Upper lobe of left lung (tissue), 6 donors: ENCODE measurements around the gene MEG3. TPM values are rescaled to one million over a fixed set of nuclear protein-coding genes. Genes with fewer than 3 reads are reported as not detected.

Source experiments
- ATAC-seq, 2 donors: fragments of 200-7000 bp; cut with Tn5 transposase; one replicate each; pipeline ENCODE4 v1.9.1; 2022; ENCODE audit warnings: mild to moderate bottlenecking in 2 of 2, moderate library complexity in 2 of 2; ENCODE audit not compliant: low FRiP score in 2 of 2
- DNase-seq, 2 donors: peaks; one replicate each; pipeline ENCODE4 v3.0.0-alpha.2; 2019 to 2020
- H3K27ac ChIP-seq, 4 donors: fragments of 200-600 bp; sonication (generic); one replicate each; pipeline ENCODE4 v1.5.1; 2016 to 2019
- H3K27me3 ChIP-seq, 4 donors: fragments of 200-600 bp; sonication (generic); one replicate each; pipeline ENCODE4 v1.5.1; 2017 to 2019
- H3K36me3 ChIP-seq, 4 donors: fragments of 200-600 bp; sonication (generic); one replicate each; pipeline ENCODE4 v1.5.1; 2016 to 2019
- H3K4me1 ChIP-seq, 4 donors: fragments of 200-600 bp; sonication (generic); one replicate each; pipeline ENCODE4 v1.5.1; 2018 to 2019
- H3K4me3 ChIP-seq, 4 donors: fragments of 200-600 bp; sonication (generic); one replicate each; pipeline ENCODE4 v1.5.1; 2017 to 2019; ENCODE audit warnings: mild to moderate bottlenecking in 2 of 4, moderate library complexity in 1 of 4
- H3K9me3 ChIP-seq, 4 donors: fragments of 200-600 bp; sonication (generic); one replicate each; pipeline ENCODE4 v1.5.1; 2018 to 2019
- CTCF ChIP-seq, 6 experiments: fragments of 450-650 bp in 4 of 6; fragments of 200-600 bp in 2 of 6; sonication (generic) in 2 of 6; IDR thresholded peaks; one replicate each; pipeline ENCODE4 v1.5.1; 2016 to 2019; ENCODE audit warnings: antibody characterized with exemption in 6 of 6
- EP300 ChIP-seq, 4 donors: sonication (generic); formaldehyde crosslinking; IDR thresholded peaks; one replicate each; pipeline ENCODE4 v1.5.1; 2017; ENCODE audit warnings: antibody characterized with exemption in 4 of 4, control low read depth in 2 of 4
- POLR2A ChIP-seq, 4 donors: fragments of 450-650 bp; IDR thresholded peaks; one replicate each; pipeline ENCODE4 v1.5.1; 2016 to 2017; ENCODE audit warnings: antibody characterized with exemption in 4 of 4, mild to moderate bottlenecking in 2 of 4
- POLR2AphosphoS5 ChIP-seq, 2 donors: sonication (generic); formaldehyde crosslinking; IDR thresholded peaks; one replicate each; pipeline ENCODE4 v1.5.1; 2017; ENCODE audit warnings: antibody characterized with exemption in 2 of 2
- WGBS, 2 donors: methylation state at CpG; one replicate each; pipeline ENCODE4 v1.1.5; 2017 to 2018; 5-methylcytosine and 5-hydroxymethylcytosine counted together
- total RNA-seq, 6 donors: library from RNA; depleted of rRNA in 4 of 6; stranded (reverse); fragments of >200 nt in 4 of 6; gene quantifications; one replicate each; pipeline versions ENCODE4 v1.1.0 to v1.2.1, GENCODE V29; 2016 to 2021
- donor health status: DM: no; HTN: no; CAD: no; lungs with moderate emphysema.
- donor health status: DM: no; HTN: yes; CAD: no; lungs with severe emphysema.

Gene MEG3
- total RNA-seq, 6 donors from 2014 or later, result 3.9 to 39.8 (median 17.5) TPM

GRCh38 chr14:100837805-100838350 is 12.0 kb downstream of the MEG3 start:
- WGBS, 2 donors, result 82 to 89% methylated on average over 5 to 8 of the region's 8 CpGs
- no peak for TF ChIP-seq POLR2A (IDR thresholded peaks at IDR 0.05)
- no peak for TF ChIP-seq CTCF (IDR thresholded peaks at IDR 0.05)
- no peak for TF ChIP-seq EP300 (IDR thresholded peaks at IDR 0.05)
- TF ChIP-seq POLR2AphosphoS5 (IDR thresholded peaks at IDR 0.05), result no peak
- Histone ChIP-seq H3K27ac (no peak overlapping the region), H3K36me3 (no peaks in the 10 kb centered on the region), H3K9me3 (no peaks in the 10 kb centered on the region), H3K4me3 (no peak overlapping the region), H3K4me1 (no peaks in the 10 kb centered on the region), H3K27me3 (no peaks in the 10 kb centered on the region)
- ATAC-seq (no peak), DNase-seq (no peak)

DNA sequence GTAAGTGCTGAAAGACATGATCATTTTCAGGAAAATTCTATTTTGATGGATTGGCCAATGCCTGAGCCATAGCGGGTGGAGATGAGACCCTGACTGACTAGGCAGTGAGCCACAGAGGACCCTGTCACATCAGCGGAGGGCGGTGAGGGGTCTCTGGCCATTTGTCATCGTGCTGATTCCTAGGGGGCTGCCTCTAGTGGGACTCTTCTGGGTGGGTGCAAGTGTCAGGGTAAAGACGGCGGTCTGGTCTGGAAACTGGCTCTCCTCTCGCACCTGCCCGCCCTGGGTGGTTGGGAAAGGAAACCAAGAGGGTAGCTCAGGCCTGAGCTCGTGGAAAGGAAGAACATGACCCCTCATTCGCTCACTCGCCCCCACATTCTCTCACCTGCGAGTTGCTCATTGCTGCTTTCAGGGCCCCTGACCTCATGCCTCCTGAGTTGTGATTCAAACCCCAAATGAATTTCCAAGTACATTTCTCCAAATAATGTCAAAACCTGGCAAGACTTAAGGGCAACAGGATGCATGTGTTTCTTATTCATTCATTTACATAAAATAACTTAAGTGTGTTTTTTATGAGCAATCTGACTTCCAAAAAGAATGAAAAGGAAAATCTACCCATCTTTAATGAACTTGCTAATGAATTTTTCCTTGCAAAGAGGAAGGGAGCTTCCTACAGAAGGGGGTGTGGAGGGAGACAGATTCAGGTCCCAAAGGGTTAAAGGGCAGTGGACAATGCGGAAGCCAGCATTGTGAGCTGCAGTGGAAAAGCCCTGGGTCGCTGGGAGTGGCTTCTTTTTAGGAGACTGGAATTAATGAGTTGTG is 12.8 kb downstream of the MEG3 start:
- TF ChIP-seq POLR2AphosphoS5 (IDR thresholded peaks at IDR 0.05) (no peak), EP300 (IDR thresholded peaks at IDR 0.05) (no peak), CTCF (IDR thresholded peaks at IDR 0.05) (no peak), POLR2A (IDR thresholded peaks at IDR 0.05) (no peak)
- Histone ChIP-seq H3K36me3 (no peaks in the 10 kb centered on the region), H3K4me3 (no peak overlapping the region), H3K27me3 (no peaks in the 10 kb centered on the region), H3K27ac (no peak overlapping the region), H3K4me1 (no peaks in the 10 kb centered on the region), H3K9me3 (no peaks in the 10 kb centered on the region)
- no peak for ATAC-seq
- no peak for DNase-seq
- WGBS, 2 donors, result 87% methylated on average over 14 of the region's 14 CpGs

GRCh38 chr14:100839315-100839585 is 13.3 kb downstream of the MEG3 start:
- Histone ChIP-seq H3K27me3 (no peaks in the 10 kb centered on the region), H3K36me3 (no peaks in the 10 kb centered on the region), H3K4me3 (no peak overlapping the region), H3K27ac (no peak overlapping the region), H3K9me3 (no peaks in the 10 kb centered on the region), H3K4me1 (no peaks in the 10 kb centered on the region)
- no peak for ATAC-seq
- TF ChIP-seq POLR2AphosphoS5 (IDR thresholded peaks at IDR 0.05) (no peak), POLR2A (IDR thresholded peaks at IDR 0.05) (no peak), EP300 (IDR thresholded peaks at IDR 0.05) (no peak), CTCF (IDR thresholded peaks at IDR 0.05) (no peak)
- DNase-seq, result no peak
- WGBS, 2 donors, result 58 to 72% methylated on average over 4 of the region's 4 CpGs

DNA sequence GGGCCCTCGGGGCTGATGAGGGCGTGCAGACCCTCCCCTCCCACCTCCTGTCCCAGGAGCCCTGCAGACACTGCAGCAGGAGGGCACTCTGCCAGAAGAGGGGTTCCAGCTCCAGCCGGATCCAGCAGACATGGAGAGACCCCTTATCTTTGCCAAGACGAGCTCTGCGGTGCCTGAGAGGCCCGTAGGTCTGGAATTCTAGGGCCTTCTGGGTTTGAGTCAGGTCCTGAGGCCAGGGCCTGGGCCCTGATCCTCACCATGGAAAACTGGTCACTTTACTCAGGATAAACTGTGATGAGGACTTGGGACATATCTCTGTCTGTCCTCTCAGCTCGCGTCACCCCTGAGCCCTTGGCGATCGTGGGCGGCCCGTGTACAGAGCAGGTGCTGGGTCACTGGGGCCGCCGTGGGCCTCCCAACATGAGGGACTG is 13.8 kb downstream of the MEG3 start:
- ATAC-seq (no peak), DNase-seq (no peak)
- Histone ChIP-seq H3K4me1 (no peaks in the 10 kb centered on the region), H3K27me3 (no peaks in the 10 kb centered on the region), H3K27ac (no peak overlapping the region), H3K4me3 (no peak overlapping the region), H3K9me3 (no peaks in the 10 kb centered on the region), H3K36me3 (no peaks in the 10 kb centered on the region)
- 79 to 84% methylated on average over 8 to 14 of the region's 14 CpGs for WGBS, 2 donors
- TF ChIP-seq POLR2AphosphoS5 (IDR thresholded peaks at IDR 0.05) (no peak), EP300 (IDR thresholded peaks at IDR 0.05) (no peak), CTCF (IDR thresholded peaks at IDR 0.05) (no peak), POLR2A (IDR thresholded peaks at IDR 0.05) (no peak)
